Uterus (tissue), 2 donors: ENCODE results near the gene CAMK1D.

Source experiments
- POLR2A ChIP-seq, 2 donors: fragments of 450-650 bp; IDR thresholded peaks; one replicate each; pipeline ENCODE4 v1.6.1; 2016; ENCODE audit warnings: antibody characterized with exemption in 2 of 2, mild to moderate bottlenecking in 1 of 2, moderate library complexity in 1 of 2
- TF ChIP-seq, protein P1 (sequence below), 4 experiments: fragments of 200-600 bp in 2 of 4; fragments of 450-650 bp in 2 of 4; sonication (generic) in 2 of 4; IDR thresholded peaks; one replicate each; pipeline ENCODE4 v1.5.1; 2016 to 2019; ENCODE audit warnings: antibody characterized with exemption in 4 of 4, mild to moderate bottlenecking in 2 of 4, moderate library complexity in 1 of 4

DNA sequence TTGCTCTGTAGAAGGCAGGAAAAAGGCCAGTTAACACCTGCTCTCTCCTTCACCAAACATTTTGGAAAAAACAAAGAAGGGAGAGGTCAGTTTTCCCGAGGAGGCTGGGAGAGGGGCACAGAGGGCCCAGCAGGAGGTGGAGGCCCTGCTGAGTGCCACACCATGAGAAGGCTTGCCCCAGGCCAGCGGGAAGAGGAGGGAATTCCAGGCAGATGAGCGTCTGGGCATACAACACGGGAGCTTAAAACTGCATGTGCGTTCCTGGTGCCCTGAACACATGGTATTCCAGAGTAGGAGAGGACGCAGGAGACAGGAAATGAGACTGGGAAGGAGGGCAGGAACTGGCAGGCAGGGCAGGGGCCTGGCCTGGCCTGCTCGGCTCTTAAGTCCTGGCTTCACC is 469.7 kb downstream of the CAMK1D start:
- TF ChIP-seq, protein P1, sequence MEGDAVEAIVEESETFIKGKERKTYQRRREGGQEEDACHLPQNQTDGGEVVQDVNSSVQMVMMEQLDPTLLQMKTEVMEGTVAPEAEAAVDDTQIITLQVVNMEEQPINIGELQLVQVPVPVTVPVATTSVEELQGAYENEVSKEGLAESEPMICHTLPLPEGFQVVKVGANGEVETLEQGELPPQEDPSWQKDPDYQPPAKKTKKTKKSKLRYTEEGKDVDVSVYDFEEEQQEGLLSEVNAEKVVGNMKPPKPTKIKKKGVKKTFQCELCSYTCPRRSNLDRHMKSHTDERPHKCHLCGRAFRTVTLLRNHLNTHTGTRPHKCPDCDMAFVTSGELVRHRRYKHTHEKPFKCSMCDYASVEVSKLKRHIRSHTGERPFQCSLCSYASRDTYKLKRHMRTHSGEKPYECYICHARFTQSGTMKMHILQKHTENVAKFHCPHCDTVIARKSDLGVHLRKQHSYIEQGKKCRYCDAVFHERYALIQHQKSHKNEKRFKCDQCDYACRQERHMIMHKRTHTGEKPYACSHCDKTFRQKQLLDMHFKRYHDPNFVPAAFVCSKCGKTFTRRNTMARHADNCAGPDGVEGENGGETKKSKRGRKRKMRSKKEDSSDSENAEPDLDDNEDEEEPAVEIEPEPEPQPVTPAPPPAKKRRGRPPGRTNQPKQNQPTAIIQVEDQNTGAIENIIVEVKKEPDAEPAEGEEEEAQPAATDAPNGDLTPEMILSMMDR (IDR thresholded peaks at IDR 0.05): no peak
- no peak for TF ChIP-seq POLR2A (IDR thresholded peaks at IDR 0.05)
